Measurements from ENCODE around the gene SAV1.

GRCh38 chr14:50598765-50599164 is 69.3 kb downstream of the SAV1 start:
- TF ChIP-seq SREBF2 (IDR thresholded peaks at IDR 0.05): no peak
- TF ChIP-seq POLR2A (IDR thresholded peaks at IDR 0.05; ENCODE audit: low read length): no peak
- TF ChIP-seq, protein P1, sequence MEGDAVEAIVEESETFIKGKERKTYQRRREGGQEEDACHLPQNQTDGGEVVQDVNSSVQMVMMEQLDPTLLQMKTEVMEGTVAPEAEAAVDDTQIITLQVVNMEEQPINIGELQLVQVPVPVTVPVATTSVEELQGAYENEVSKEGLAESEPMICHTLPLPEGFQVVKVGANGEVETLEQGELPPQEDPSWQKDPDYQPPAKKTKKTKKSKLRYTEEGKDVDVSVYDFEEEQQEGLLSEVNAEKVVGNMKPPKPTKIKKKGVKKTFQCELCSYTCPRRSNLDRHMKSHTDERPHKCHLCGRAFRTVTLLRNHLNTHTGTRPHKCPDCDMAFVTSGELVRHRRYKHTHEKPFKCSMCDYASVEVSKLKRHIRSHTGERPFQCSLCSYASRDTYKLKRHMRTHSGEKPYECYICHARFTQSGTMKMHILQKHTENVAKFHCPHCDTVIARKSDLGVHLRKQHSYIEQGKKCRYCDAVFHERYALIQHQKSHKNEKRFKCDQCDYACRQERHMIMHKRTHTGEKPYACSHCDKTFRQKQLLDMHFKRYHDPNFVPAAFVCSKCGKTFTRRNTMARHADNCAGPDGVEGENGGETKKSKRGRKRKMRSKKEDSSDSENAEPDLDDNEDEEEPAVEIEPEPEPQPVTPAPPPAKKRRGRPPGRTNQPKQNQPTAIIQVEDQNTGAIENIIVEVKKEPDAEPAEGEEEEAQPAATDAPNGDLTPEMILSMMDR (IDR thresholded peaks at IDR 0.05): no peak
- TF ChIP-seq, protein P2, sequence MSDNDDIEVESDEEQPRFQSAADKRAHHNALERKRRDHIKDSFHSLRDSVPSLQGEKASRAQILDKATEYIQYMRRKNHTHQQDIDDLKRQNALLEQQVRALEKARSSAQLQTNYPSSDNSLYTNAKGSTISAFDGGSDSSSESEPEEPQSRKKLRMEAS (IDR thresholded peaks at IDR 0.05): no peak
- no peak for TF ChIP-seq RFX5 (IDR thresholded peaks at IDR 0.05)
- TF ChIP-seq JUNB (IDR thresholded peaks at IDR 0.05): no peak
- TF ChIP-seq EP300 (IDR thresholded peaks at IDR 0.05): no peak
- no peak for TF ChIP-seq RAD21 (conservative IDR thresholded peaks at IDR 0.05 in 1 of 2, IDR thresholded peaks at IDR 0.05 in 1 of 2)
